Neutrophil (primary cell): ENCODE data around the gene CRTAC1.

ENCODE experiments used
- H3K27ac ChIP-seq: fragments of 200-600 bp; sonication (generic); 2 replicates; pipeline ENCODE4 v1.5.1; 2016; ENCODE audit warnings: mild to moderate bottlenecking, moderate library complexity
- H3K27me3 ChIP-seq: fragments of 200-600 bp; sonication (generic); 2 replicates; pipeline ENCODE4 v1.6.0; 2016; ENCODE audit warnings: mild to moderate bottlenecking
- H3K36me3 ChIP-seq: fragments of 200-600 bp; sonication (generic); 2 replicates; pipeline ENCODE4 v1.5.1; 2017
- H3K4me1 ChIP-seq, 2 experiments: fragments of 200-600 bp in 1 of 2; sonication (generic) in 1 of 2; 1 replicate in 1 of 2; 2 replicates in 1 of 2; pipeline versions ENCODE4 v1.5.1 to v1.6.1; 2013 to 2016; ENCODE audit warnings: low read depth in 1 of 2, low read length in 1 of 2, mild to moderate bottlenecking in 1 of 2, moderate library complexity in 1 of 2; ENCODE audit not compliant: control insufficient read depth in 1 of 2, insufficient read depth in 1 of 2
- H3K4me3 ChIP-seq, 2 experiments: fragments of 200-600 bp in 1 of 2; sonication (generic) in 1 of 2; 1 replicate in 1 of 2; 2 replicates in 1 of 2; pipeline ENCODE4 v1.5.1; 2013 to 2016; ENCODE audit warnings: low read depth in 1 of 2, low read length in 1 of 2, mild to moderate bottlenecking in 1 of 2, moderate library complexity in 1 of 2
- H3K9me3 ChIP-seq: fragments of 200-600 bp; sonication (generic); 2 replicates; pipeline ENCODE4 v1.5.1; 2016
- TF ChIP-seq, protein P1 (sequence below): fragments of 200-600 bp; sonication (generic); IDR thresholded peaks from 2 replicates; pipeline ENCODE4 v1.5.1; 2016; ENCODE audit warnings: antibody characterized with exemption

CRTAC1 gene

GRCh38 chr10:97822261-97822687 is 208.1 kb downstream of the CRTAC1 start:
- no peaks in the 10 kb centered on the region for H3K9me3 ChIP-seq
- H3K27me3 ChIP-seq = peaks cover 31% of the 10 kb centered on the region
- no peak overlapping the region for H3K27ac ChIP-seq
- H3K36me3 ChIP-seq = no peaks in the 10 kb centered on the region
- TF ChIP-seq, protein P1, sequence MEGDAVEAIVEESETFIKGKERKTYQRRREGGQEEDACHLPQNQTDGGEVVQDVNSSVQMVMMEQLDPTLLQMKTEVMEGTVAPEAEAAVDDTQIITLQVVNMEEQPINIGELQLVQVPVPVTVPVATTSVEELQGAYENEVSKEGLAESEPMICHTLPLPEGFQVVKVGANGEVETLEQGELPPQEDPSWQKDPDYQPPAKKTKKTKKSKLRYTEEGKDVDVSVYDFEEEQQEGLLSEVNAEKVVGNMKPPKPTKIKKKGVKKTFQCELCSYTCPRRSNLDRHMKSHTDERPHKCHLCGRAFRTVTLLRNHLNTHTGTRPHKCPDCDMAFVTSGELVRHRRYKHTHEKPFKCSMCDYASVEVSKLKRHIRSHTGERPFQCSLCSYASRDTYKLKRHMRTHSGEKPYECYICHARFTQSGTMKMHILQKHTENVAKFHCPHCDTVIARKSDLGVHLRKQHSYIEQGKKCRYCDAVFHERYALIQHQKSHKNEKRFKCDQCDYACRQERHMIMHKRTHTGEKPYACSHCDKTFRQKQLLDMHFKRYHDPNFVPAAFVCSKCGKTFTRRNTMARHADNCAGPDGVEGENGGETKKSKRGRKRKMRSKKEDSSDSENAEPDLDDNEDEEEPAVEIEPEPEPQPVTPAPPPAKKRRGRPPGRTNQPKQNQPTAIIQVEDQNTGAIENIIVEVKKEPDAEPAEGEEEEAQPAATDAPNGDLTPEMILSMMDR = no peak
- H3K4me3 ChIP-seq = no peak overlapping the region
- peaks cover 11 to 14% of the 10 kb centered on the region in 2 experiments for H3K4me1 ChIP-seq

GRCh38 chr10:97821308-97822038 is 208.9 kb downstream of the CRTAC1 start:
- Histone ChIP-seq H3K27ac (no peak overlapping the region), H3K27me3 (peaks cover 28% of the 10 kb centered on the region), H3K36me3 (no peaks in the 10 kb centered on the region), H3K9me3 (no peaks in the 10 kb centered on the region), H3K4me1 (peaks cover 11 to 14% of the 10 kb centered on the region in 2 experiments), H3K4me3 (no peak overlapping the region)
- TF ChIP-seq, protein P1 = no peak

DNA sequence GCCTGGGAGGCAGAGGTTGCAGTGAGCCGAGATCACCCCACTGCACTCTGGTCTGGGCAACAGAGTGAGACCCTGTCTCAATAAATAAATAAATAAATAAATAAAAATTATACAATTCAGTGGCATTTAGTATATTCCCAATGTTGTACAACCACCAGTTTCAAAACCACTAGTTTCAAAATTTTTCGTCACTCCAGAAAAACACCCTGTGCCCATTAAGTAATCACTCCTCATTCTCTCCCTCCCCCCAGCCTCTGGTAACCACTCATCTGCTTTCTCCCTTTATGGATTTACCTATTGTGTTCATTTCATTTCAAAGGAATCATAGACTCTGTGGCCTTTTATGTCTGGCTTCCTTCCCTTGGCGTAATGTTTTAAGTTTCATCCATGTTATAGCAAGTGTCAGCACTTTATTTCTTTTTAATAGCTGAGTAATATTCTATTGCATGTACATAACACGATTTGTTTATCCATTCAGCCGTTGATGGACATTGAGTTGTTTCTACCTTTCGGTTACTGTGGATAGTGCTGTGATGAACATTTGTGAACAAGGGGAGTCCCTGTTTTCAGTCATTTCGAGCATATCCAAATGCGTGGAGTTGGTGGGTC is 210.2 kb downstream of the CRTAC1 start:
- H3K27me3 ChIP-seq = peaks cover 35% of the 10 kb centered on the region
- no peak overlapping the region for H3K4me3 ChIP-seq
- TF ChIP-seq, protein P1 = no peak
- H3K4me1 ChIP-seq = peaks cover 11 to 14% of the 10 kb centered on the region in 2 experiments
- no peaks in the 10 kb centered on the region for H3K9me3 ChIP-seq
- H3K27ac ChIP-seq = no peak overlapping the region
- H3K36me3 ChIP-seq = no peaks in the 10 kb centered on the region

DNA sequence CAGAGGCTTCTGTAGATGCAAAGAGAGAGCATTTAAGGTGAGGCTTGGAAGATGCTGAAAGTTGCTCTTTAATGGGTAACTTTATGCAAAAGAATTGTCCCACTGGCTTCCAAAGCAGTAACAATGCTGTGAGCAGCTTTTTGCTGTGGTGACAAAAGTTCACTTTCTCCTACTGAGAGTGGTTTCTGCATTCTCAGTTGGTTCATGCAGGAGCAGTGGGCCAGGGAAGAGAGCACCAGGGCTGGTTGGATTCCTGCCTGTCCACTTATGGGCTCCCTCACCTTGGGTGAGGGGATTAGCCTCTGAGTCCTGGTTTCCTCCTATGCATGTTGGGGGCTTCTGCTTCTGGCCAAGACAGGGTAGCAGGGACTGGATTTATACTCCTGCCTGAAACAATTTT is 211.8 kb downstream of the CRTAC1 start:
- TF ChIP-seq, protein P1 = no peak
- Histone ChIP-seq H3K4me3 (no peak overlapping the region), H3K27me3 (peaks cover 37% of the 10 kb centered on the region), H3K4me1 (peaks cover 11 to 14% of the 10 kb centered on the region in 2 experiments), H3K9me3 (no peaks in the 10 kb centered on the region), H3K27ac (no peak overlapping the region), H3K36me3 (no peaks in the 10 kb centered on the region)

DNA sequence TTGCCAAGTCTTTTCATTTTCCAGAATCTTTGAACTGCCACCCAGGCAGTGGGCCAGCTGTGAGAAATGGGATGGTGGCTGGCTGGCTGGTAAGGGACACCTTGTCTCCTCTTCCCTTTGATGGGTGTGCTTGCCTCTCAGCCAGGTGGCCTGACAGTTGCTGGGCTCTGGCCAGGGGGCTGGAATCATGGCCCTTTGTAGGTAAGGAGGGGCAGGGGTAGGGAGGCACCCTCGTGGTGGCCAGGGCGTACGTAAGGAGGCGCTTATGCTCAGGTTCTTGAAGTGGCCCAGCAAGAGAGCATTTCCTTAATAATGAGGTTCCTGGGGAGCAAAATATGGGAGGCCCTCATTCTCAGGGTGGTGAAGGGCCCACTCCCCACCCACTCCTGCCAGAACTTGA is 213.8 kb downstream of the CRTAC1 start:
- Histone ChIP-seq H3K27ac (no peak overlapping the region), H3K27me3 (peaks cover 44% of the 10 kb centered on the region), H3K9me3 (no peaks in the 10 kb centered on the region), H3K4me3 (no peak overlapping the region), H3K4me1 (peaks cover 11 to 14% of the 10 kb centered on the region in 2 experiments), H3K36me3 (no peaks in the 10 kb centered on the region)
- TF ChIP-seq, protein P1 = no peak
